HL-60 (cell line): ENCODE measurements around the gene ITGB2.

Source experiments
- DNase-seq, 2 experiments: peaks; one replicate each; pipeline ENCODE4 v3.0.0-alpha.2; 2010 to 2020; ENCODE audit warnings: low read depth in 1 of 2, low spot score in 1 of 2
- H3K27ac ChIP-seq: fragments of 250-450 bp; sonication (Bioruptor Pico); replicated peaks from 2 replicates; pipeline ENCODE4 v1.5.1; 2020; ENCODE audit warnings: mild to moderate bottlenecking, moderate library complexity
- H3K27me3 ChIP-seq: fragments of 250-450 bp; sonication (Bioruptor Pico); 2 replicates; pipeline ENCODE4 v1.5.1; 2021; ENCODE audit warnings: mild to moderate bottlenecking, moderate library complexity; ENCODE audit not compliant: insufficient read depth, poor library complexity, severe bottlenecking
- H3K4me3 ChIP-seq: replicated peaks from 2 replicates; pipeline ENCODE4 v1.5.1; 2011; ENCODE audit warnings: mild to moderate bottlenecking, control low read depth, low read length; ENCODE audit not compliant: insufficient read depth
- CTCF ChIP-seq: IDR thresholded peaks from one replicate; pipeline ENCODE4 v1.5.1; 2011; ENCODE audit warnings: low read length, control low read depth, inconsistent platforms; ENCODE audit not compliant: insufficient read depth
- GABPA ChIP-seq: IDR thresholded peaks from 2 replicates; pipeline ENCODE4 v1.6.1; 2012; ENCODE audit warnings: low read depth
- POLR2AphosphoS5 ChIP-seq: IDR thresholded peaks from 2 replicates; pipeline ENCODE4 v1.6.1; 2012; ENCODE audit warnings: low read depth
- REST ChIP-seq: IDR thresholded peaks from 2 replicates; pipeline ENCODE4 v1.6.1; 2012; ENCODE audit warnings: low read depth; ENCODE audit not compliant: insufficient replicate concordance
- SPI1 ChIP-seq: IDR thresholded peaks from 2 replicates; pipeline ENCODE4 v1.6.1; 2012; ENCODE audit warnings: low read depth, mild to moderate bottlenecking, borderline replicate concordance

Gene ITGB2

DNA sequence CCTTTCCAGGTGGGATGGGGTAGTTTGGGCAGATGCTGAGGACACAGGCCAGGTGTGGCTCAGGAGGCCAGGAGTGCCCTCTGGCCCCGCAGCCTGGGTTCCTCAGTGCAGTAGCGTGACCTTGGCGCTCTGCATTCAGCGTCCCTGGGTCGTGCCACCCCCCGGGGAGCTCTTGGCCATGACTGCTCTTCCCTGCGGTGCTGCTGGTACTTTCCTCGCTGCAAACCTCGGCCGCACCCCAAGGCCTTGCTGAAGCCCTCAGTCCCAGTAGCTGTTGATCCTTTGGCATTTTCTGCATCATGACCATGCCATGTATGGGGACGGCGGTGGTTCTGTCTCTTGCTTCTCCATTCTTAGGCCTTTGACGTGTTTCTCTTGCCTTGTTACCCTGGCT is 32.9 kb upstream of the ITGB2 start:
- TF ChIP-seq GABPA, result no peak
- TF ChIP-seq REST, result no peak
- TF ChIP-seq CTCF, result no peak
- TF ChIP-seq POLR2AphosphoS5, result no peak
- TF ChIP-seq SPI1, result no peak
- no peak overlapping the region for H3K27ac ChIP-seq

GRCh38 chr21:44952929-44953627 is 32.4 kb upstream of the ITGB2 start:
- TF ChIP-seq SPI1, result no peak
- no peak for TF ChIP-seq POLR2AphosphoS5
- no peak overlapping the region for H3K4me3 ChIP-seq
- no peaks in the 10 kb centered on the region for H3K27me3 ChIP-seq
- H3K27ac ChIP-seq, result no peak overlapping the region
- DNase-seq, result no peak

More for the DNA sequence above, 32.9 kb upstream of the ITGB2 start:
- Histone ChIP-seq H3K4me3 (no peak overlapping the region), H3K27me3 (no peaks in the 10 kb centered on the region)
- no peak for DNase-seq

GRCh38 chr21:44952116-44952928 is 31.6 kb upstream of the ITGB2 start:
- no peaks in the 10 kb centered on the region for H3K27me3 ChIP-seq
- no peak overlapping the region for H3K27ac ChIP-seq
- DNase-seq, result no peak
- TF ChIP-seq POLR2AphosphoS5, result no peak
- no peak for TF ChIP-seq CTCF
- no peak for TF ChIP-seq SPI1
- TF ChIP-seq GABPA, result no peak
- no peak overlapping the region for H3K4me3 ChIP-seq

DNA sequence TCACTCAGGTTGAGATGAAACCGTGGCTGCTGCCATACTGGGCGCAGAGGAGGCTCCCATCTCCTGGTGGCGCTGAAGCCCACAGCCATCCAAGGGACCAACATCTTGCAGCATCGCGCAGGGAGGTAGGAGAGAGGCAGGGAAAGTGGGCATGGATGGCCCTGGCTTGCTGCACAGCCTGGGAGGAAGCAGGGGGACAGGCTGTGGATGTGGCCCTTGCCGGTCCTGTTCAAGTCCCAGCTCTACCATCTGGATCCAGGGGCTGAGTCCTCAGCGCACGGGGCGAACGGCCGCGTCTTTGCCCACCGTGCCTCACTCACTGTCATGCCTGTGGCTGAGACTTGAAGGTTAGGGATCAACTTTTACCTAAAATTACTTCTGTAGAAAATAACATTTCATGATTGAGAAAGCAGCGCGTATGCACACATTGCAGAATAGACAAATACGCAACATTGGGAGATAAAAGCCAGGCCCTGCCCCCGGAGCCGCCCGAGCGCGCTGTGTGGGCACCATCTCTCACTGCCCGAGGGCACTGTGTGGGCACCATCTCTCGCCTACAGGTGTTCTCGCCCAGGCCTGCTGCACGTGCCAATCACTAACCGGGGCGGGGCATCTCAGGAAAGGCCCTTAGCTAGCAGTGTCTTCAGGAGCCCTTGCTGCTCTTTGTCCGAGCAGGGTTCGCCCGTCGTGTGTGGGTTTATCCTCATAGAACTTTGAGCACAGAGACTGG is 30.7 kb upstream of the ITGB2 start:
- no peak for DNase-seq
- H3K4me3 ChIP-seq, result no peak overlapping the region
- H3K27me3 ChIP-seq, result no peaks in the 10 kb centered on the region
- no peak for TF ChIP-seq POLR2AphosphoS5
- no peak for TF ChIP-seq SPI1
- no peak for TF ChIP-seq GABPA
- TF ChIP-seq CTCF, result no peak
- TF ChIP-seq REST, result no peak
- H3K27ac ChIP-seq, result no peak overlapping the region
